ENCODE measurements around the gene GRIN2A. TPM values are rescaled to one million over a fixed set of nuclear protein-coding genes. Genes with fewer than 3 reads are reported as not detected.

The GRIN2A gene
- total and polyA plus RNA-seq, 2 experiments from 2014 or later = 0.05 to 1.6 TPM

DNA sequence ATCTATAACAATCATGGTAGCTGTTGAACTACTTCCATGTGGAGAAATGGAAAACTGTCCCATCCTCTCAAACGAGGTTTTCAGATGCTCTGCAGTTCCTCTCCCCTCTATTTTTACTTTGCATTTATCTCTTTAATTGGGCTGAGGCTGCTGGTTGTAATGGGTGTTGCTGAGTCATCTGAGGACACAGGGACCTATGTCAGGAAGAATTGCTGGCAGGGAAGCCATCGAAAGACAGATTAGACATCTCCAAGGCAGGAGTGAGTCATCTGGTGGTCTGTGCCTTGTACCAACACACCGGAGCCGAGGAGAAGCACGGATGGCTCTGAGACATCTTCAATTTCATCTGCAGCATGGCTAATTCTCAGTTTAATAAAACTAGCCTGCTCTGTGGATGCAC, 394.5 kb downstream of the GRIN2A start:
- H3K4me1 ChIP-seq (ENCODE audit: insufficient read depth) = no peaks in the 10 kb centered on the region
- H3K36me3 ChIP-seq (replicated peaks; ENCODE audit: insufficient read depth, low read depth) = no peaks in the 10 kb centered on the region
- no peak overlapping the region for H3K4me2 ChIP-seq
- H4K20me1 ChIP-seq (ENCODE audit: insufficient read depth, poor library complexity, severe bottlenecking) = no peaks in the 10 kb centered on the region
- no peak for DNase-seq (ENCODE audit: low spot score)
- H3K9me3 ChIP-seq (ENCODE audit: low read depth) = no peaks in the 10 kb centered on the region
- H3K9me2 ChIP-seq (replicated peaks; ENCODE audit: insufficient read depth) = no peaks in the 10 kb centered on the region
- H2AFZ ChIP-seq = no peak overlapping the region
- no peak overlapping the region for H3K27ac ChIP-seq
- TF ChIP-seq, protein P1, sequence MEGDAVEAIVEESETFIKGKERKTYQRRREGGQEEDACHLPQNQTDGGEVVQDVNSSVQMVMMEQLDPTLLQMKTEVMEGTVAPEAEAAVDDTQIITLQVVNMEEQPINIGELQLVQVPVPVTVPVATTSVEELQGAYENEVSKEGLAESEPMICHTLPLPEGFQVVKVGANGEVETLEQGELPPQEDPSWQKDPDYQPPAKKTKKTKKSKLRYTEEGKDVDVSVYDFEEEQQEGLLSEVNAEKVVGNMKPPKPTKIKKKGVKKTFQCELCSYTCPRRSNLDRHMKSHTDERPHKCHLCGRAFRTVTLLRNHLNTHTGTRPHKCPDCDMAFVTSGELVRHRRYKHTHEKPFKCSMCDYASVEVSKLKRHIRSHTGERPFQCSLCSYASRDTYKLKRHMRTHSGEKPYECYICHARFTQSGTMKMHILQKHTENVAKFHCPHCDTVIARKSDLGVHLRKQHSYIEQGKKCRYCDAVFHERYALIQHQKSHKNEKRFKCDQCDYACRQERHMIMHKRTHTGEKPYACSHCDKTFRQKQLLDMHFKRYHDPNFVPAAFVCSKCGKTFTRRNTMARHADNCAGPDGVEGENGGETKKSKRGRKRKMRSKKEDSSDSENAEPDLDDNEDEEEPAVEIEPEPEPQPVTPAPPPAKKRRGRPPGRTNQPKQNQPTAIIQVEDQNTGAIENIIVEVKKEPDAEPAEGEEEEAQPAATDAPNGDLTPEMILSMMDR (IDR thresholded peaks at IDR 0.05; ENCODE audit: poor library complexity) = no peak
- TF ChIP-seq EZH2 (IDR thresholded peaks at IDR 0.05; ENCODE audit: borderline replicate concordance) (no peak), EZH2phosphoT487 (IDR thresholded peaks at IDR 0.05; ENCODE audit: low read depth, severe bottlenecking, unreplicated experiment) (no peak)
- H3K27me3 ChIP-seq = no peaks in the 10 kb centered on the region
- no peak overlapping the region for H3K4me3 ChIP-seq
- 36% methylated on average over 5 of the region's 5 CpGs for WGBS (ENCODE audit: low lambda C conversion rate, missing lambda C conversion rate)
- H3K79me2 ChIP-seq = no peaks in the 10 kb centered on the region

DNA sequence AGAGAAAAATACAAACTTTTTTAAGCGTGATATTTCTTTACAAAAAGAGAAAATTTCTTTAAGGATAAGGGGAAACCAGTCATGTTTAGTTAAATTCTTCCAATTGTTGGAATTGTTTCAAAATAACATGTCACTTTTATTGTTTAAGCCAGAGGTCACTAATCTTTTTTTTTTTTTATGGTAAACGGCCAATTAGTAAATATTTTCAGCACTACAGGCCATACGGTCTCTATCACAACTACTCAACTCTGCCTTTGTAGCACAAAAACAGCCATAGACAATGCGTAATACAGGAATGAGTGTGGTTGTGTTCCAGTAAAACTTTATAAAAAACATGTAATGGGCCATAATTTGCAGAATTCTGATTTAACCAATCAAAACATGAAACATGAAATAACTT, 401.4 kb downstream of the GRIN2A start:
- H3K9me2 ChIP-seq (replicated peaks; ENCODE audit: insufficient read depth) = no peaks in the 10 kb centered on the region
- H3K27ac ChIP-seq = no peak overlapping the region
- no peaks in the 10 kb centered on the region for H3K4me1 ChIP-seq (ENCODE audit: insufficient read depth)
- no peaks in the 10 kb centered on the region for H3K79me2 ChIP-seq
- 90% methylated on average over 4 of the region's 4 CpGs for WGBS (ENCODE audit: low lambda C conversion rate, missing lambda C conversion rate)
- H3K9me3 ChIP-seq (ENCODE audit: low read depth) = no peaks in the 10 kb centered on the region
- TF ChIP-seq EZH2phosphoT487 (IDR thresholded peaks at IDR 0.05; ENCODE audit: low read depth, severe bottlenecking, unreplicated experiment) (no peak), EZH2 (IDR thresholded peaks at IDR 0.05; ENCODE audit: borderline replicate concordance) (no peak)
- TF ChIP-seq, protein P1 (IDR thresholded peaks at IDR 0.05; ENCODE audit: poor library complexity) = no peak
- H4K20me1 ChIP-seq (ENCODE audit: insufficient read depth, poor library complexity, severe bottlenecking) = no peaks in the 10 kb centered on the region
- DNase-seq (ENCODE audit: low spot score) = no peak
- H3K27me3 ChIP-seq = no peaks in the 10 kb centered on the region
- no peak overlapping the region for H2AFZ ChIP-seq
- H3K4me2 ChIP-seq = no peak overlapping the region
- H3K4me3 ChIP-seq = no peak overlapping the region
- H3K36me3 ChIP-seq (replicated peaks; ENCODE audit: insufficient read depth, low read depth) = no peaks in the 10 kb centered on the region

DNA sequence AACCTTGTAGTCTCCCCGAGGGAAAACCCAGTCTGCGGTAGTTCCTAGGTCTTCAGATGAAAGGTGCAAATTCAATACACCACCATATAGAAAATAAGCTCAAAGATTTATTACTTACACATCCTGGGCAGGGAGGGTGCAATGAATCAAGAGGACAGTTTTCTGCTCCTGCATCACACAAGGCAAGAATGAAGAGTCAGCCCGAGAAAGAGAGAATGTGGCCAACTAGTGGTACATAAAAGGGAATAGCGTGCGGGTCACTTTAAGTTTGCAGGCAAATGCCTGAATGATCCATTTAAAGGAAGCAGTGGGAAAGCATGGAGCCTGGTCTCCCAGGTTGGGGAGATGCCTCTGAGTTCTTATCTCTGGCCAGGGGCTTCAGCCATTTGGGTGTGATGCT, 403.4 kb downstream of the GRIN2A start:
- Histone ChIP-seq H2AFZ (no peak overlapping the region), H3K27ac (no peak overlapping the region), H3K36me3 (replicated peaks; ENCODE audit: insufficient read depth, low read depth) (no peaks in the 10 kb centered on the region), H3K27me3 (no peaks in the 10 kb centered on the region), H3K4me1 (ENCODE audit: insufficient read depth) (no peaks in the 10 kb centered on the region), H3K4me2 (no peak overlapping the region), H3K9me2 (replicated peaks; ENCODE audit: insufficient read depth) (no peaks in the 10 kb centered on the region), H4K20me1 (ENCODE audit: insufficient read depth, poor library complexity, severe bottlenecking) (no peaks in the 10 kb centered on the region), H3K4me3 (no peak overlapping the region), H3K79me2 (no peaks in the 10 kb centered on the region), H3K9me3 (ENCODE audit: low read depth) (no peaks in the 10 kb centered on the region)
- TF ChIP-seq EZH2 (IDR thresholded peaks at IDR 0.05; ENCODE audit: borderline replicate concordance) (no peak), EZH2phosphoT487 (IDR thresholded peaks at IDR 0.05; ENCODE audit: low read depth, severe bottlenecking, unreplicated experiment) (no peak)
- TF ChIP-seq, protein P1 (IDR thresholded peaks at IDR 0.05; ENCODE audit: poor library complexity) = no peak
- no peak for DNase-seq (ENCODE audit: low spot score)
- 77% methylated on average over 5 of the region's 5 CpGs for WGBS (ENCODE audit: low lambda C conversion rate, missing lambda C conversion rate)

DNA sequence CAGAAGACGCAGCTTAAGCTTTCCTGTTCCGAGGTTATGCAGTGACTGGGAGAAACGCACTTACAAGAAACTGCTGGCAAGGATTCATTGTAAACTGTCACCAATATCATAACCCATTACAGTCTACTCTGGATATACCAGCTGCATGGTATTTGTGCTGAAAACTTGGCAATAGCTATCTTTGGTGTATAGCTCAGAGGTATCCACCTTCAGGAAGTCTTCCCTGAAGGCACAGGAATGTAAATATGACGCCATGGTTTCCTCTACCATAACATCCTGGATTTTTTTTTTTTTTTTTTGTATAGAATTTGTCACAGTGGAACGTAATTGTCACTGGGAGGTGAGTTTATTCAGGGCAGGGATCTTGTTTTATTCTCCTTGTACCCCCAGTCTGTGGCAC, 406.2 kb downstream of the GRIN2A start:
- Histone ChIP-seq H3K9me2 (replicated peaks; ENCODE audit: insufficient read depth) (no peaks in the 10 kb centered on the region), H3K36me3 (replicated peaks; ENCODE audit: insufficient read depth, low read depth) (no peaks in the 10 kb centered on the region), H3K4me1 (ENCODE audit: insufficient read depth) (no peaks in the 10 kb centered on the region), H4K20me1 (ENCODE audit: insufficient read depth, poor library complexity, severe bottlenecking) (no peaks in the 10 kb centered on the region), H3K79me2 (no peaks in the 10 kb centered on the region), H3K27me3 (no peaks in the 10 kb centered on the region), H3K9me3 (ENCODE audit: low read depth) (no peaks in the 10 kb centered on the region), H3K4me2 (no peak overlapping the region), H3K27ac (no peak overlapping the region), H3K4me3 (no peak overlapping the region), H2AFZ (no peak overlapping the region)
- WGBS (ENCODE audit: low lambda C conversion rate, missing lambda C conversion rate) = 90% methylated on average over 5 of the region's 5 CpGs
- TF ChIP-seq, protein P1 (IDR thresholded peaks at IDR 0.05; ENCODE audit: poor library complexity) = no peak
- TF ChIP-seq EZH2phosphoT487 (IDR thresholded peaks at IDR 0.05; ENCODE audit: low read depth, severe bottlenecking, unreplicated experiment) (no peak), EZH2 (IDR thresholded peaks at IDR 0.05; ENCODE audit: borderline replicate concordance) (no peak)
- no peak for DNase-seq (ENCODE audit: low spot score)

All from hepatocyte (in vitro differentiated cells).